HepG2 (cell line): ENCODE results near the gene TAF1D. TPM values are rescaled to one million over a fixed set of nuclear protein-coding genes. Genes with fewer than 3 reads are reported as not detected.

Experiments used
- CCAR2 ChIP-seq: fragments of 200-400 bp; formaldehyde crosslinking; optimal IDR thresholded peaks from 2 replicates; pipeline ENCODE3; 2018; ENCODE audit warnings: low read depth, mild to moderate bottlenecking, low read length, moderate library complexity
- GTF3A ChIP-seq: sonication (generic); formaldehyde crosslinking; conservative IDR thresholded peaks from 2 replicates; pipeline ENCODE4 v1.4.0; 2020; ENCODE audit warnings: mild to moderate bottlenecking, missing genetic modification reagents
- GZF1 ChIP-seq: sonication (generic); formaldehyde crosslinking; IDR thresholded peaks from 2 replicates; pipeline ENCODE4 v1.5.1; 2020; ENCODE audit warnings: mild to moderate bottlenecking, missing genetic modification reagents
- ISL2 ChIP-seq: sonication (generic); formaldehyde crosslinking; IDR thresholded peaks from 2 replicates; pipeline ENCODE4 v1.5.0; 2020; ENCODE audit warnings: missing genetic modification reagents
- KAT8 ChIP-seq: IDR thresholded peaks from 2 replicates; pipeline ENCODE4 v1.6.1; 2016; ENCODE audit warnings: missing genetic modification reagents, missing compliant biosample characterization
- KLF13 ChIP-seq: sonication (generic); formaldehyde crosslinking; IDR thresholded peaks from 2 replicates; pipeline ENCODE4 v1.4.0; 2020; ENCODE audit warnings: mild to moderate bottlenecking, missing genetic modification reagents
- KMT2B ChIP-seq: IDR thresholded peaks from 2 replicates; pipeline ENCODE4 v1.6.1; 2016; ENCODE audit warnings: missing genetic modification reagents, missing compliant biosample characterization
- MEIS1 ChIP-seq: sonication (generic); formaldehyde crosslinking; IDR thresholded peaks from 2 replicates; pipeline ENCODE4 v1.9.0; 2021; ENCODE audit warnings: mild to moderate bottlenecking, missing genetic modification reagents, moderate library complexity, borderline replicate concordance
- POLR2G ChIP-seq: fragments of 200-400 bp; formaldehyde crosslinking; IDR thresholded peaks from 2 replicates; pipeline ENCODE4 v1.6.1; 2018; ENCODE audit warnings: mild to moderate bottlenecking, low read depth, low read length, moderate library complexity
- SP4 ChIP-seq: sonication (generic); formaldehyde crosslinking; IDR thresholded peaks from 2 replicates; pipeline ENCODE4 v1.8.1; 2023; ENCODE audit warnings: mild to moderate bottlenecking, missing genetic modification reagents
- TBX3 ChIP-seq: fragments of 450-650 bp; IDR thresholded peaks from 2 replicates; pipeline ENCODE4 v1.6.1; 2017; ENCODE audit warnings: antibody characterized with exemption, mild to moderate bottlenecking, inconsistent platforms, borderline replicate concordance
- ZBTB20 ChIP-seq: sonication (generic); formaldehyde crosslinking; IDR thresholded peaks from 2 replicates; pipeline ENCODE4 v1.8.1; 2023; ENCODE audit warnings: missing genetic modification reagents, low read depth, mild to moderate bottlenecking, borderline replicate concordance
- ZBTB3 ChIP-seq: sonication (generic); formaldehyde crosslinking; IDR thresholded peaks from 2 replicates; pipeline ENCODE4 v1.4.0; 2020; ENCODE audit warnings: low read depth, mild to moderate bottlenecking, moderate library complexity, missing genetic modification reagents, borderline replicate concordance
- ZMYM2 ChIP-seq: sonication (generic); formaldehyde crosslinking; IDR thresholded peaks from 2 replicates; pipeline ENCODE4 v1.8.0; 2022; ENCODE audit warnings: mild to moderate bottlenecking, missing genetic modification reagents
- ZNF232 ChIP-seq: sonication (generic); formaldehyde crosslinking; IDR thresholded peaks from 2 replicates; pipeline ENCODE4 v1.4.0; 2020; ENCODE audit warnings: missing genetic modification reagents, borderline replicate concordance
- ZNF407 ChIP-seq: sonication (generic); formaldehyde crosslinking; IDR thresholded peaks from one replicate; pipeline ENCODE4 v1.5.1; 2020; ENCODE audit warnings: mild to moderate bottlenecking, missing genetic modification reagents; ENCODE audit errors: not compliant biosample characterization
- ZNF567 ChIP-seq: sonication (generic); formaldehyde crosslinking; IDR thresholded peaks from 2 replicates; pipeline ENCODE4 v1.8.1; 2023; ENCODE audit warnings: mild to moderate bottlenecking, missing genetic modification reagents, borderline replicate concordance
- ZNF737 ChIP-seq: sonication (generic); formaldehyde crosslinking; IDR thresholded peaks from 2 replicates; pipeline ENCODE4 v1.5.0; 2020; ENCODE audit warnings: missing genetic modification reagents, mild to moderate bottlenecking, borderline replicate concordance
- ZSCAN25 ChIP-seq: sonication (generic); formaldehyde crosslinking; IDR thresholded peaks from 2 replicates; pipeline ENCODE4 v1.8.0; 2022; ENCODE audit warnings: mild to moderate bottlenecking, missing genetic modification reagents
- polyA plus RNA-seq, 8 experiments: library from polyadenylated mRNA; depleted of rRNA in 3 of 8; stranded (reverse) in 7 of 8; unstranded in 1 of 8; fragments of >200 nt; fragmentation: Illumina TruSeq in 4 of 8; extraction: Trizol in 4 of 8; gene quantifications; 2 replicates each; pipeline versions ENCODE4 v1.2.1 to v1.2.3, GENCODE V29; 2011 to 2016; ENCODE audit warnings: low read depth in 4 of 8, missing spikeins in 1 of 8, mixed read lengths in 1 of 8; ENCODE audit not compliant: insufficient read depth in 1 of 8
- total RNA-seq, 5 experiments: library from RNA; depleted of rRNA; stranded (reverse); fragments of >200 nt; fragmentation: Illumina TruSeq; extraction: Trizol; gene quantifications; 2 replicates each; pipeline ENCODE4 v1.2.3, GENCODE V29; 2016; ENCODE audit warnings: low read depth in 1 of 5
- TF ChIP-seq, protein P1 (sequence below): sonication (generic); formaldehyde crosslinking; IDR thresholded peaks from 2 replicates; pipeline ENCODE4 v1.4.0; 2020; ENCODE audit warnings: missing genetic modification reagents

Gene TAF1D
- total and polyA plus RNA-seq, 2 of the 13 experiments (the other 11 are each of a cell fraction or from before 2014, with no cell fraction given) = 132 to 207 TPM

GRCh38 chr11:93741094-93741881, at the start of gene TAF1D, which contains the start of gene C11orf54 (continued):
- TF ChIP-seq ZNF567 (CRISPR knock-in tag) (no peak), ZBTB3 (CRISPR knock-in tag) (peak; percentile 58; the same call in 1 of the 2 replicates), ZNF737 (CRISPR knock-in tag) (no peak), TBX3 (no peak), ZNF232 (CRISPR knock-in tag) (peak; percentile 18; the same call in 1 of the 2 replicates), KLF13 (CRISPR knock-in tag) (no peak), ZSCAN25 (CRISPR knock-in tag) (no peak), KMT2B (CRISPR knock-in tag) (peak; percentile 52), MEIS1 (CRISPR knock-in tag) (0 out of 2 replicates have a peak, but pooled peaks have one; percentile 53), POLR2G (peak; percentile 99), GTF3A (CRISPR knock-in tag) (no peak), GZF1 (no peak), ZNF407 (CRISPR knock-in tag) (no peak), ZBTB20 (CRISPR knock-in tag) (no peak; the same call in 1 of the 2 replicates), CCAR2 (no peak), SP4 (CRISPR knock-in tag) (0 out of 2 replicates have a peak, but pooled peaks have one; percentile 76), ZMYM2 (CRISPR knock-in tag) (peak; percentile 77), KAT8 (CRISPR knock-in tag) (peak; percentile 77), ISL2 (CRISPR knock-in tag) (peak; percentile 74; the same call in 1 of the 2 replicates)
- TF ChIP-seq, protein P1, sequence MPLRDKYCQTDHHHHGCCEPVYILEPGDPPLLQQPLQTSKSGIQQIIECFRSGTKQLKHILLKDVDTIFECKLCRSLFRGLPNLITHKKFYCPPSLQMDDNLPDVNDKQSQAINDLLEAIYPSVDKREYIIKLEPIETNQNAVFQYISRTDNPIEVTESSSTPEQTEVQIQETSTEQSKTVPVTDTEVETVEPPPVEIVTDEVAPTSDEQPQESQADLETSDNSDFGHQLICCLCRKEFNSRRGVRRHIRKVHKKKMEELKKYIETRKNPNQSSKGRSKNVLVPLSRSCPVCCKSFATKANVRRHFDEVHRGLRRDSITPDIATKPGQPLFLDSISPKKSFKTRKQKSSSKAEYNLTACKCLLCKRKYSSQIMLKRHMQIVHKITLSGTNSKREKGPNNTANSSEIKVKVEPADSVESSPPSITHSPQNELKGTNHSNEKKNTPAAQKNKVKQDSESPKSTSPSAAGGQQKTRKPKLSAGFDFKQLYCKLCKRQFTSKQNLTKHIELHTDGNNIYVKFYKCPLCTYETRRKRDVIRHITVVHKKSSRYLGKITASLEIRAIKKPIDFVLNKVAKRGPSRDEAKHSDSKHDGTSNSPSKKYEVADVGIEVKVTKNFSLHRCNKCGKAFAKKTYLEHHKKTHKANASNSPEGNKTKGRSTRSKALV (CRISPR knock-in tag) = no peak
